Measurements from ENCODE around the gene SLX4IP. TPM values are rescaled to one million over a fixed set of nuclear protein-coding genes. Genes with fewer than 3 reads are reported as not detected.

Gene SLX4IP
- total RNA-seq, 3 donors from 2014 or later = 5.7 to 9.7 (median 7.7) TPM

GRCh38 chr20:10497283-10497682 lies 62.2 kb downstream of the SLX4IP start:
- Histone ChIP-seq H3K4me1 (ENCODE audit: low read depth) (no peaks in the 10 kb centered on the region), H3K4me3 (no peak overlapping the region), H3K36me3 (ENCODE audit: low read depth) (no peaks in the 10 kb centered on the region), H3K9me3 (no peaks in the 10 kb centered on the region)
- ATAC-seq (no peak), DNase-seq (no peak)
- intact Hi-C loops (cut with DNase I, micrococcal nuclease) = no loop called here
- TF ChIP-seq CTCF (IDR thresholded peaks at IDR 0.05) = no peak

- Histone ChIP-seq H3K9me3 (no peaks in the 10 kb centered on the region), H3K4me1 (ENCODE audit: low read depth) (no peaks in the 10 kb centered on the region), H3K4me3 (no peak overlapping the region), H3K36me3 (ENCODE audit: low read depth) (no peaks in the 10 kb centered on the region)
- no peak for TF ChIP-seq CTCF (IDR thresholded peaks at IDR 0.05)
- DNase-seq (no peak), ATAC-seq (no peak)
- intact Hi-C loops (cut with DNase I, micrococcal nuclease) = no loop called here
These were observed 62.7 kb downstream of the SLX4IP start for GRCh38 chr20:10497791-10498190.

- H3K36me3 ChIP-seq (ENCODE audit: low read depth) = no peaks in the 10 kb centered on the region
- no peak overlapping the region for H3K4me3 ChIP-seq
- H3K4me1 ChIP-seq (ENCODE audit: low read depth) = no peaks in the 10 kb centered on the region
- TF ChIP-seq CTCF (IDR thresholded peaks at IDR 0.05) = no peak
- intact Hi-C loops (cut with DNase I, micrococcal nuclease) = no loop called here
- no peaks in the 10 kb centered on the region for H3K9me3 ChIP-seq
- no peak for DNase-seq
- no peak for ATAC-seq
These were observed 63.1 kb downstream of the SLX4IP start for GRCh38 chr20:10498200-10498599.

GRCh38 chr20:10501402-10501801 lies 66.3 kb downstream of the SLX4IP start:
- Histone ChIP-seq H3K4me3 (no peak overlapping the region), H3K9me3 (no peaks in the 10 kb centered on the region), H3K36me3 (ENCODE audit: low read depth) (no peaks in the 10 kb centered on the region), H3K4me1 (ENCODE audit: low read depth) (peaks cover 5% of the 10 kb centered on the region)
- DNase-seq (no peak), ATAC-seq (no peak)
- no peak for TF ChIP-seq CTCF (IDR thresholded peaks at IDR 0.05)
- intact Hi-C loops (cut with DNase I, micrococcal nuclease) = no loop called here

- intact Hi-C loops (cut with DNase I, micrococcal nuclease) = no loop called here
- DNase-seq (no peak), ATAC-seq (peak; percentile 17)
- Histone ChIP-seq H3K4me1 (ENCODE audit: low read depth) (peaks cover 12% of the 10 kb centered on the region), H3K4me3 (no peak overlapping the region), H3K36me3 (ENCODE audit: low read depth) (no peaks in the 10 kb centered on the region), H3K9me3 (no peaks in the 10 kb centered on the region)
- TF ChIP-seq CTCF (IDR thresholded peaks at IDR 0.05) = no peak
These were observed 67.0 kb downstream of the SLX4IP start for GRCh38 chr20:10502098-10502526.

- Histone ChIP-seq H3K9me3 (no peaks in the 10 kb centered on the region), H3K36me3 (ENCODE audit: low read depth) (no peaks in the 10 kb centered on the region), H3K4me3 (no peak overlapping the region), H3K4me1 (ENCODE audit: low read depth) (peaks cover 22% of the 10 kb centered on the region)
- DNase-seq = no peak
- no peak for TF ChIP-seq CTCF (IDR thresholded peaks at IDR 0.05)
- intact Hi-C loops (cut with DNase I, micrococcal nuclease) = no loop called here
- no peak for ATAC-seq
These were observed 69.5 kb downstream of the SLX4IP start for GRCh38 chr20:10504608-10504993.

Data from mucosa of descending colon (tissue), 3 donors.